DMS 273 treated with DMSO at 0.1 percent for 48 hours (cell line): ENCODE measurements around the gene HCST.

ENCODE experiments used
- DNase-seq: peaks from one replicate; lab custom pipeline; 2025; lab: John Stamatoyannopoulos, UW

The HCST gene

GRCh38 chr19:35901854-35902661 lies at the start of gene HCST:
HCST (plus strand) TSS chr19:35902529; CDS start chr19:35902594, 65 bp downstream.
- DNase-seq, result no peak

- no peak for DNase-seq
Measured at GRCh38 chr19:35853038-35853756, 49.1 kb upstream of the HCST start.

GRCh38 chr19:35856546-35857149 lies 45.7 kb upstream of the HCST start, which contains the start of gene KIRREL2:
KIRREL2 (plus strand) TSS chr19:35856911; CDS start chr19:35857120, 209 bp downstream.
- DNase-seq, result no peak

GRCh38 chr19:35858311-35858710 lies 44.0 kb upstream of the HCST start:
- DNase-seq, result no peak

DNA sequence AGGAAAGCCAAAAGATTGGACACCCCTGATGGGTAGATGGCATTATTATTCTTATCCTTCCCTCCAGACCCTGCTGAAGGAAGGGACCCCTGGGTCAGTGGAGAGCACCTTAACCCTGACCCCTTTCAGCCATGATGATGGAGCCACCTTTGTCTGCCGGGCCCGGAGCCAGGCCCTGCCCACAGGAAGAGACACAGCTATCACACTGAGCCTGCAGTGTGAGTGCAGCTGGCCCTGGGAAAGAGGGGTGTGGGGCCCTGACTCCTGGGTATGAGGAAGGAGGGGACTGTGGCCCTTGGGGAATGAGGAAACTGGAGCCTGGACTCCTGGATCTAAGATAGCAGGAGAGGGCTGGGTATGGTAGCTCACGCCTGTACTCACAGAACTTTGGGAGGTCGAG lies 42.9 kb upstream of the HCST start:
- DNase-seq, result no peak

DNA sequence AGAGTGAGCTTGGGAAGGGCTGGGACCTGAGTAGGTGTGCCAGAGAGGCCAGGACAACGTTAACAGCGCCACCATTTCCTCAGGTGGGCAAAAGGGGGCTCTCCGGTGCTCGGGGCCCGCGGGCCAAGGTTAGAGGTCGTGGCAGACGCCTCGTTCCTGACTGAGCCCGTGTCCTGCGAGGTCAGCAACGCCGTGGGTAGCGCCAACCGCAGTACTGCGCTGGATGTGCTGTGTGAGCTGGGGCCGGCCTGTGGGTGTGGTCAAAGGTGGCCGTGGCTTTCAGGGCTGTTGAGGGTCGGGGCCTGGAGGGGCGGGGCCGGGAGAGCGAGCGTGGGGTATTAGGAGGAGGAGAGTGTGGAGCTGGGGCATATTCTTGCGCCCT lies 41.9 kb upstream of the HCST start:
- no peak for DNase-seq

DNA sequence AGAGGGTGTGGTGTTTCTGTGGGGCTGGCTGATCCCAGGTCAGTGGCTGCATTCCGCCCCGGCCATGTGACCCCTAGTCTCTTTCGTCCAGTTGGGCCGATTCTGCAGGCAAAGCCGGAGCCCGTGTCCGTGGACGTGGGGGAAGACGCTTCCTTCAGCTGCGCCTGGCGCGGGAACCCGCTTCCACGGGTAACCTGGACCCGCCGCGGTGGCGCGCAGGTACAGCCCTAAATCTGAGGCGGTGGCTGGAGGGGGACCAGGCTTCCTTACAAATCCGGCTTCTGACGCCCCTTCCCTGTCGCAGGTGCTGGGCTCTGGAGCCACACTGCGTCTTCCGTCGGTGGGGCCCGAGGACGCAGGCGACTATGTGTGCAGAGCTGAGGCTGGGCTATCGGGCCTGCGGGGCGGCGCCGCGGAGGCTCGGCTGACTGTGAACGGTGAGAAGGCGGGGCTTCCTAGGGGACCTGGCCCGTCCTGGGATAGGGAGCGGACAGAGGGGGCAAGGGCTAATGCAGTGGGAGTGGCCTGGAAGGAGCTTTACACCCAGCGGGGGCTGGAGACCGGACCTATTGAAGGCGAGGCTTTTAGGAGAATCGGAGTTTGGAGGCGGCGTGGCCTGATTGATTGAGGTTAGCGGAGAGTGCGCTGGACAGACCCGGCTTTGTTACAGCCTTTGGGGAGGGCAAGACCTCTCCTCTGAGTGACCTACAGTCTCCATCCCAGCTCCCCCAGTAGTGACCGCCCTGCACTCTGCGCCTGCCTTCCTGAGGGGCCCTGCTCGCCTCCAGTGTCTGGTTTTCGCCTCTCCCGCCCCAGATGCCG lies 41.3 kb upstream of the HCST start:
- DNase-seq, result no peak

GRCh38 chr19:35861640-35862160 lies 40.6 kb upstream of the HCST start:
- DNase-seq, result no peak

- no peak for DNase-seq
Measured at GRCh38 chr19:35862528-35862927, 39.8 kb upstream of the HCST start.

- no peak for DNase-seq
Measured at GRCh38 chr19:35863018-35863417, 39.3 kb upstream of the HCST start.

GRCh38 chr19:35868172-35868822 lies 34.0 kb upstream of the HCST start, which contains the start of gene APLP1:
APLP1 (plus strand) TSS chr19:35868574; CDS start chr19:35868637, 63 bp downstream.
- no peak for DNase-seq

- no peak for DNase-seq
Measured at GRCh38 chr19:35868823-35869326, 33.5 kb upstream of the HCST start.

DNA sequence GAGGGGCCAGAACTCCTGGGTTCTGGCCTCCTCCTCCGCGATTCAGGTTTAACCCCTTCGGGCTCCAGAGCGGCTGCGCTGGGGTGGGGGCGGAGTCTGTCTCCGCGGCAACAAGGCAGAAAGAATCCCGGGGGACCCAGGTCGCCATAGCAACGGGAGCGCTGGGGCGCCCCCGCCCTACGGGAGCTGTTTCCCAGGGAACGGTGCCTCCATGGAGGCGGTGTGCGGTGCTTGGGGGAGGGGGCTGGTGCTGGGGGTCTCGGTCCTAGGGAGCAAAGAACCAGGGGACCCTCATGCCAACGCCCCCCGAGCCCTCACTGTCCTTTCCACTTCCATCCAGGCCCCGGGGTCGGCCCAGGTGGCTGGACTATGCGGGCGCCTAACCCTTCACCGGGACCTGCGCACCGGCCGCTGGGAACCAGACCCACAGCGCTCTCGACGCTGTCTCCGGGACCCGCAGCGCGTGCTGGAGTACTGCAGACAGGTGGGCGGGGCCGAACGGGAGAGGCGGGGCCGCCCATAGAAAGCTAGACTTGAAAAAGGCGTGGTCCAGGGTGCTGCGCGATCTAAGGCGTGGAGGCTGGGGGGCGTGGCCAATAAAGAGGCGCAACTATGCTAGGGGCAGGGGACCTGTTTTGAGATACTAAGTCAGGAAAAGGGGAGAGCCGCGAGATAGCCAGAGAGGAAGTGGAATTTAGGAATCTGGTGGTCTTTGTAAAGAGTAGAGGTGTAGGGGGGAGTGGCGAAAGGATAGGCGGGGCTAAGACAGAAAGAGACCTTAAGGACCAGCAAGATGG lies 32.8 kb upstream of the HCST start:
- peak; percentile 84 for DNase-seq

DNA sequence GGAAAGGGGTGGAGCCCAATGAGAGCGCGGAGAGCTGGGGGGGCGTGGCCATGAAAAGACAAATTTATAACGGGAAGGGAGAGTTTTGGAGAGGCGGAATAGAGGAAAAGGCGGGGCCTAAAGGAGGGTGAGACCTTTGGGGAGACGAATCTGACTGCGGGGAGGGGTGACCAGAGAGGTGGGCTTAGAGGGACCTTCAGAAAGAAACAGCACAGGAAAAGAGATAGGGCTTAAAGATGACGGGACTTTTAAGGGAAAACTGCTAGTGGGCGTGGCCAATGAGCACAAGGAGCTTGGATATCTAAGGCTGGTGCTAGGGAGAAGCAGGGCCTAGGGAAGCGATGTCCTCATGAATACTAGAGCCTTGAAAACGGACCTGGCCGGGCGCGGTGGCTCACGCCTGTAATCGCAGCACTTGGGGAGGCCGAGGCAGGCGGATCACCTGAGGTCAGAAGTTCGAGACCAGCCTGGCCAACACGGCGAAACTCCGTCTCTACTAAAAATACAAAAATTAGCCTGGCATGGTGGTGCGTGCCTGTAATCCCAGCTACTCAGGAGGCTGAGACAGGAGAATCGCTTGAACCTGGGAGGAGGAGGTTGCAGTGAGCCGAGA lies 32.1 kb upstream of the HCST start:
- DNase-seq, result peak; percentile 73

GRCh38 chr19:35870798-35871197 lies 31.5 kb upstream of the HCST start:
- no peak for DNase-seq

DNA sequence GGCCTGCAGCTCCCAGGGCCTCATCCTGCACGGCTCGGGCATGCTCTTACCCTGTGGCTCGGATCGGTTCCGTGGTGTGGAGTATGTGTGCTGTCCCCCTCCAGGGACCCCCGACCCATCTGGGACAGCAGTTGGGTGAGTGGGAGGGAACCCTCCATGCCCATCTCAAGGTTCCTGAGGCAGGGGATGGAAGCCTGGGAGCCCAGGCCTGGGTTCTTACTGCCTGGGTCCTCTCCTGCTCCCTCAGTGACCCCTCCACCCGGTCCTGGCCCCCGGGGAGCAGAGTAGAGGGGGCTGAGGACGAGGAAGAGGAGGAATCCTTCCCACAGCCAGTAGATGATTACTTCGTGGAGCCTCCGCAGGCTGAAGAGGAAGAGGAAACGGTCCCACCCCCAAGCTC lies 30.7 kb upstream of the HCST start:
- DNase-seq, result no peak

- no peak for DNase-seq
Measured at GRCh38 chr19:35872180-35872579, 30.1 kb upstream of the HCST start.

DNA sequence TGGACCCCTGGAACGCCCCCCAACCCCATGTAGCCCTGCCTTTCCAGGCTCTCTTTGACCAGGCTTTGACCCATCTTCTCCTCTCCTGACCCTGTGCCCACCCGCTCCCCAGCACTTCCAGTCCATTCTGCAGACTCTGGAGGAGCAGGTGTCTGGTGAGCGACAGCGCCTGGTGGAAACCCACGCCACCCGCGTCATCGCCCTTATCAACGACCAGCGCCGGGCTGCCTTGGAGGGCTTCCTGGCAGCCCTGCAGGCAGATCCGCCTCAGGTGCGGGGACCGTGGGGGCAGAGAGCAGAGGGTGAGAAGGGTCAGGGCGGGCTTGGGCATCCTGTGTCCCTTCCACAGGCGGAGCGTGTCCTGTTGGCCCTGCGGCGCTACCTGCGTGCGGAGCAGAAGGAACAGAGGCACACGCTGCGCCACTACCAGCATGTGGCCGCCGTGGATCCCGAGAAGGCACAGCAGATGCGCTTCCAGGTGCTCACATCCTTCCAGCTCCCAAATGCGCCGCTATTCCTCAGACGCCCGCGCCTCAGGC lies 27.9 kb upstream of the HCST start:
- DNase-seq, result no peak

GRCh38 chr19:35879068-35879467 lies 23.3 kb upstream of the HCST start:
- no peak for DNase-seq
